CD4-positive, alpha-beta T cell treated with Interleukin-4 for 1 hour (primary cell): ENCODE results near the gene TUSC1.
"Not testable (repeated sequence)": the region's sequence is repeated elsewhere in the genome, so short reads cannot be mapped to it uniquely, and the experiment has no call there.

Source experiments
- DNase-seq, 2 donors: peaks; one replicate each; pipeline ENCODE4 v3.0.0-alpha.2; 2020 to 2022

TUSC1 gene

GRCh38 chr9:25678147-25678666 is at the start of gene TUSC1:
Gene TUSC1, minus strand, starts transcription at chr9:25678444. Its CDS starts 132 bp downstream, at chr9:25678312.
- peak in 1 of 2 donors; percentile 0 for DNase-seq

- DNase-seq = no peak
These were observed 48.7 kb upstream of the TUSC1 start for GRCh38 chr9:25726871-25727410.

GRCh38 chr9:25724424-25724823 is 46.2 kb upstream of the TUSC1 start:
- no peak for DNase-seq

- DNase-seq = no peak
These were observed 38.1 kb upstream of the TUSC1 start for GRCh38 chr9:25716220-25716872.

DNA sequence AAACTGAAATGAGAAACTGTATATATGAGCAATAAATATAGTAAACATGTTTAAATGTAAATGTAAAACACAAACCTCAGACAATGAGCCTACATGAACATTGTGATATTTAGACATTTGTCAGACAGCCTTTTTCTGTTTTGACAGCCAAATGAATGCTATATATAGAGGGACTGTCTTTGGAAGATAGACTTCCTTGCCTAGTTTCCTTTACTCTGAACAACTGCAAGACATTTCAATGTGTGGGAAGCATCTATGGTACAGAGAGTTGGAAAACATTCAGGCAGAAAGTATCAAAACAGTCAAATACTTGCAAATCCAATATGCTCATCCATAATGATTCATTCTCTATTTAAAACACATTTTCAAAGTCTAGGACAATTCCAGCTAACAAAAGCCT is 31.7 kb upstream of the TUSC1 start:
- DNase-seq = no peak

DNA sequence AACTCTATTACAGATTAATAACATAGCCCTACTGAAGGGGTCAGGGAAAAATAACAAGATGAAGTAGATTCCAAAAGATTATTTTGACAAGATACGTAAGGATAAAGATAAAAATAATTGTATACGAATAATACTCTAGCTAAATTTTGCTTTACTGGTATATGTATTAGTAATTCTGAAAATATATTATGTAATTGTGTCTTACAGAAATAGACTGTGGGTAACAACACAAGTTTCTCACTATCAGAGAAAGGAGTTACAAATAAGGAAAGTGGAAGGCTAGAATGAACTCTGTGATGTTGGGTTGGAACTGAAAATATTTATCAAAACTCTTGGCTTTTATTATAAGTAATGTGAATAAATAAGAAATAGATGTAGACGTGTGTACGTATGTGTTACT is 26.6 kb upstream of the TUSC1 start:
- DNase-seq = no peak

DNA sequence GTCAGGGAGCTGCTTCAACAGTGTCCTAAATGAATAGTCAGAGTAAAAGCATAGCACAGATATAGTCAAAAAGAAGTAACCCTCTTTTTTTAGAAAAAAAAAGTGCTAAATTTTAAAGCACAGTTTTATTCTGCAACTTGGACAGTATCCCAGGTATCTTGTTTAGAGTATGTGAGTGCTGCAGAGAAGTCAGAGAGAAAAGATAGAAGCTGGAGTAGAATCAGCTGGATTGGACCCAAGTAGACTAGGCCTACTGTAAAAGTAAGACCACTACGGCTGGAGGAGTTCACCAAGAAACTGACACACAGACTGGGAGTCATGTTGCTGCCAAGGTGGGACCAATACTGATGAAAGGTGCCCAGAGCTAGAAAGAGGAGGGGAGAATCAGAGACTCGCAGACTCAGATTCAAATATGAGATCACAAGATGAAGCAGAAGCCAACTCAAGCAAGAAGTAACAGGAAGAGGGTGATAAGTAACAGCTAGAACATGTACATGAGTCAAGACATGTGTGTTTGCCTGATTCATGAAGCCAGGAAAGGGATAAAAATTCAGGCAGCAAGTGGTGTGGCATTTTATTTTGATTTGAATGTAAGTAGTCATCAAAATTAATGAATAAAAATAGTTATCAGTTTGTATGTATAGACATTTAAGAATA is 25.6 kb upstream of the TUSC1 start:
- DNase-seq = no peak

- DNase-seq = no peak
These were observed 24.3 kb upstream of the TUSC1 start for GRCh38 chr9:25702536-25702935.

- DNase-seq = not testable (repeated sequence)
These were observed 22.7 kb upstream of the TUSC1 start for GRCh38 chr9:25700899-25701298.

- DNase-seq = no peak
These were observed 22.2 kb upstream of the TUSC1 start for GRCh38 chr9:25700430-25700829.

DNA sequence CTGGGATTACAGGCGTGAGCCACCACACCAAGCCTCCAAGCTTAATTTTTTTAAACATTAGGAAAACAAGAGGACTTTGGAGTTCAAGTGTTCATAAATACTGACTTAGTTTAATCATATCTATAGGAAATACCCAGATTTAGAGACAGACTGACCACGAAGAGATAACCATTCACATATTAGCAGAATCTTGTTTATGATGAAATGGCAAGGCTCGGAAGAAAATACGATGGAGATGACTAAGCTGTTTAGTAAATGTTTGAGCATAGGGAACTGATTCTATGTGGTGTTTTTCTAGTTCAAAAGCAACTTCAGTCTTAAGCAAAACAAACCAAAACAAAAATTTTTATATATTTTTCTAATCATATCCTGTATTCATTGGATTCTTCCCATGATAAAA is 13.5 kb upstream of the TUSC1 start:
- no peak for DNase-seq

GRCh38 chr9:25684321-25684720 is 6.1 kb upstream of the TUSC1 start:
- DNase-seq = no peak

DNA sequence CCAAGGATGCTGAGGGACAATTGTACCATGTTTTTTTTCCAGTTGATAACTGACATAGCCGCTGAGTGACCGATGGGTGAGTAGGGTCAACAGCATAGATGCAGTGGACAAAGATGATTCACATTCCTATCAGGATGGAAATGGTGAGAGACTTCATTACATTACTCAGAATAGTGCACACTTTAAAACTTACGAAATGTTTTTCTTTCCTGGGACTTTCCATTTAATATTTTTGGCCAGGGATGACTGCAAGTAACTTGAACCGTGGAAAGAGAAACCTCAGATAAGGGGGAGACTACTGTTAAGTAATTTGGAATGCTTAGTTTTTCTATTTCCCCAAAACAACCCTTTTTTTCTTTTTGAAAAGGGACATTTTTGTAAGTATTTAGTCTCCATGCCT is 3.0 kb upstream of the TUSC1 start:
- DNase-seq = no peak

GRCh38 chr9:25678846-25679360 is 659 bp upstream of the TUSC1 start:
- no peak for DNase-seq

DNA sequence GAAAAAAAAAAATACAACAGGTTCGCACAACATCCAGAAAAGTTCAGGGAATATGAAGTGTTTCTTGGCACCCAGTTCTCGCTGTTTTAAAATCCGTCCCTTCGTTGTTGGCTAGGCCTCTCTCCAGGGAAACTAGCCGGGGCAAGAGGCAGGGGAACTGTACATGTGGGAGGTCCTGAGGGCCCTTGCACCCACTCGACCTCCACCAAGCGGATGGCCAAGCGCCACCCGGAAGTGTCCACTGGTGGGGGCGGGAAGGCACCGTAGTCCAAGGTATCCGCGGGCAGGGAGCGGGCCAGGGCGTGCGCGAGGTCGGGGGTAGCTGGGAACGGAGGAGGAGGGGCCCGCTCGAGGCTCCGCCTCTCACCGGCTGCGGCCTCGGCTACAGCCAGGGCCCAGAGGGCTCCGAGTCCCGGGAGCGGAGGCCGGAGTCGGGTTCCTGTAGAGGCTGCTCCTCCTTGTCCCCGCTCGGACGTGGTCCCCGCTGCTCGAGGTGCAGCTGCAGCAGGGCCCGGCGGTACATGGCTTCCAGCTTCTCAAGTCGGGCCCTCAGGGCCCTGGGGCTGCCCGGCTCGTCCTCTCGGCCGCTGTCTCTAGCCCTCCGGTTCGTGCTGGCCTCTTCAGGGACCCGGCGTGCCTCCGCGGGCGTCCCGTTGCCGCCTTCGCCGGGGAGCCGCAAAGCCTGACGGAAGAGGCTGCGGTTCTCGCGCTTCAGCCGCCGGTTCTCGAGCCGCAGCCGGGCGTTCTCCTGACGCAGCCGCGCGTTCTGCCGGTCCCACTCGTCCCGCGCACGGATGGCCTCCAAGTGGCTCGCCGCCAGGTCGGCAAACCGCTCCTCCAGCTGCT is 720 bp downstream of the TUSC1 start:
- DNase-seq = peak in 1 of 2 donors; percentile 18

GRCh38 chr9:25675858-25676257 is 2.4 kb downstream of the TUSC1 start:
- not testable (repeated sequence) for DNase-seq

DNA sequence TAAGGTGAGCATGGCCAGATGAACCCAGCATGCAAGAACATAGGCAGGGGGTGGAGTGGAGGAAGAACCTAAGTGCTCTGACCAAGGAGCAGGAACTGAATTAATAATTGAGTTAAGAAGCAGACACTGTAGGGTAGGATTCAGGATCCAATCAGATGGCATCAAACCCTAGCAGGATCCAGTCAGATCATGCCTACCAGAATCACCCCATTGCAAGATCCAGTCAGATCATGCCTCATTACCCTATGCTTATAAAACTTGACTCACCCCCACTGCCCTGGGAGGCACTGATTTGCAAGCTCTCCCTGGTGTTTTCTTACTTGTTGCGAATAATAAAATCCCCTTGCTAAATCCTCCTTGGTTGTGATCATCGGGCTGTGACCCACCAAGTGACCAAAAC is 19.7 kb downstream of the TUSC1 start:
- DNase-seq = no peak

DNA sequence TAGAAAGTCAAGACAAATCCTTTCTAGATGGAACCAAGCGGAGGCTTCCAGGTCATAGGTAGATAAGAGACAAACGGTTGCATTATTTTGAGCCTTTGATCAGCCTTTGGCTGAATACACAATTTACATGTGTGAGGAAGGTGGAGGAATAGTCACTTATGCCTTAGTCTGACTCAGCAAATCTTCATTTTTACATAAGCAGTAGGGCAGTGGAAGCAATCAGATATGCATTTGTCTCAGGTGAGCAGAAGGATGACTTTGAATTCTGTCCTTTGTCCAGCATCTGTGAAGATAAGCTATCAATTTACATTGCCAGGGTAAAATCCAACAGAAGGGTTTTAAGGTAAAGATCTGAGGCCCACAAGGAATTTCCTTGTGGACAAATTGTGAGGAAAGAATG is 23.8 kb downstream of the TUSC1 start:
- DNase-seq = no peak

DNA sequence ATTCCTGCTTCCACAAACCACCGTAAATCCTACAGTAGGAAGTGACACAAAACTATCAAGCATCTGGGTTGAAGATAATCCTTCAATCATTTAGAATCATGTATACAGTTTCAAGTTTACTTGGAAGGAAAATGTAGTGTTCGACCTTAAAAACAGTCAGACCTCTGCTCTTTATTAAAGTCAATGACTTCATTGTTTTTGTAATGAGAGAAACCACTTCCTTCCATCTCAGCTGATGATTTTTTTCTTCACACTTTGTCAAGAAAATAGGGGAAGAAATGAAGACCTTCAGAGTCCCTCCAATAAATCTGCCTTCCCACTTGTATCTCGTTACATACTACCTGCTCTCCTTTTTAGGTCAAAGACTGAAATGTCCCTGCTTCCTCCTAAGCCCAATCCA is 30.1 kb downstream of the TUSC1 start:
- no peak for DNase-seq

- DNase-seq = no peak
These were observed 42.2 kb downstream of the TUSC1 start for GRCh38 chr9:25636026-25636425.

DNA sequence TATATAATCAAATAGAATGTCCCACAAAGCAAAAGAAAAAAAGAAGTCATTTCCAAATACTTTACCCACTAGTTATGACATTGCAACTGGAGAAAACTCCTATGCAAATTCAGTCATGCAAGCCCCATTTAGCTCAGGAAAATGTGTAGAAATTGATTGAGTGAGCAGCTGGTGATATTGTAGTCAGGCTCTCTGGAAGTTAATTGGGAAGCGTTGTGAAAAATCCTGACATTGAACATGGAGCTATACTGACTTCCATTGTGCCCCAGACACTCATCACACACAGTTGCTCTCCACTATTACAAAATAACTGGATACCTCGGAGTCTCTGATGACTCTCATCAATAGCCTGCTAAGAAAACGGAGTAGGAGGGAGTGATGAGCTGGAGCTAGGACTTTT is 49.0 kb downstream of the TUSC1 start:
- DNase-seq = no peak
